NB4 (cell line): ENCODE measurements around the gene VAMP2.

ENCODE experiments used
- CTCF ChIP-seq: IDR thresholded peaks from one replicate; pipeline ENCODE4 v1.5.1; 2012; ENCODE audit warnings: low read depth, low read length
- MAX ChIP-seq: IDR thresholded peaks from 2 replicates; pipeline ENCODE4 v1.6.1; 2011; ENCODE audit warnings: low read depth, low read length
- MYC ChIP-seq: IDR thresholded peaks from 2 replicates; pipeline ENCODE4 v1.6.1; 2011; ENCODE audit warnings: low read depth, low read length
- POLR2A ChIP-seq: IDR thresholded peaks from 2 replicates; pipeline ENCODE4 v1.6.1; 2011; ENCODE audit warnings: mild to moderate bottlenecking; ENCODE audit not compliant: insufficient read length; ENCODE audit errors: extremely low read depth

- no peak for TF ChIP-seq CTCF
- TF ChIP-seq POLR2A = no peak
- no peak for TF ChIP-seq MAX
- no peak for TF ChIP-seq MYC
Observed at GRCh38 chr17:8137645-8138373, 24.9 kb downstream of the VAMP2 start.
